GM20431 (cell line): Measurements from ENCODE around the gene PAX5.
"Not testable (repeated sequence)": the region's sequence is repeated elsewhere in the genome, so short reads cannot be mapped to it uniquely, and the experiment has no call there.

Source experiments
- in situ Hi-C: fragments of 300-500 bp; cut with MseI, MboI; formaldehyde crosslinking; loops from one replicate; pipeline ENCODE4 v1.15.0; 2020; ENCODE audit warnings: low sequenced_read_pairs; ENCODE audit not compliant: unreplicated experiment

The PAX5 gene

DNA sequence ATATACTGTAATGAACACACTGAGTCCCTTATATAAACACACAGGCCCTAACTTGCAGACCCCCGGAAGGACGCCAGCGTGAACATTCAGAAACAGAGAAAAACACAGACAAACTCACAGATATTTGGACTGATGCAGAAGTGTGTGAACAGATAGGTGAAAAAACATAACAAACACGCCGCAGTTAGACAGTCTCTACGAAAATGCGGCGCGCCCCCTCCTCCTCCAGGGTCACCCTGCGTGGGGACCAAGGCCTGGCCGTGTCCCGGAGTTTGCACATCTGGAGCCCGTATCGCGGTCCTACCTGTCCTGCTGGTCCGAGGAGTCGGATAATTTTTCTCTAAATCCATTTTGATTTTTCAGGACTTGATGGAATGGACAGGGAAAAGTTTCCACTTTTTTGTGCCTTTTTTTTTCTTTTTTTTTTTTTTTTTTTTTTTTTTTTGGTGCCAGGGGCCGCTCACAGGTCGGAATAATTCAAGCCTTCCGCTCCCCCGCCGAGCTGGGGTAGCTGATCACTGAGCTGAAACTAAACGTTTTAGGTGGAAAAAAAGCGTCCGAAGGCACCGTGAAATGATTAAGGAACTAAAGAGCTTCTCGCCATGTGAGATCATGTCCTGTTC is at the start of gene PAX5:
PAX5 (minus strand) TSS at position 587 of the 623 bp plus-strand sequence; CDS start at position 350, 237 bp downstream.
- in situ Hi-C loops: no loop called here

DNA sequence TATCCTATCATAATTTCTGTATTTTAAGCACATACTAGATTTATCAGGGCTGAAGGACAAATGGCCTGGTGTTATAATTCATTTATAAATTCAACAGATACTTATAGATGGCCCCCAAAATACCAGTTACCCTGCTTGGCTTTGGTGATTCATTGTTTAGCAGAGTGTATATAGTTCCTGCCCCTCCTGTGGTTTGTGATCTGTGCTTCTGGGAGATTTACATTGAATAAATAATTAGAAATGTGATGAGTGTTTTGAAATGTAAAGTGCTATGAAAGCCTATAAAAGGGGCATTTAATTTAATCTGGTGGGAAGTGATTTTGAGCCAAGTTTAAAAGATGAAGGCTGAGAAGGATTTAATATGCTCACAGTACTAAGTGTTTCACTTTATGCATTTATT is 49.6 kb upstream of the PAX5 start:
- in situ Hi-C loops: no loop called here

DNA sequence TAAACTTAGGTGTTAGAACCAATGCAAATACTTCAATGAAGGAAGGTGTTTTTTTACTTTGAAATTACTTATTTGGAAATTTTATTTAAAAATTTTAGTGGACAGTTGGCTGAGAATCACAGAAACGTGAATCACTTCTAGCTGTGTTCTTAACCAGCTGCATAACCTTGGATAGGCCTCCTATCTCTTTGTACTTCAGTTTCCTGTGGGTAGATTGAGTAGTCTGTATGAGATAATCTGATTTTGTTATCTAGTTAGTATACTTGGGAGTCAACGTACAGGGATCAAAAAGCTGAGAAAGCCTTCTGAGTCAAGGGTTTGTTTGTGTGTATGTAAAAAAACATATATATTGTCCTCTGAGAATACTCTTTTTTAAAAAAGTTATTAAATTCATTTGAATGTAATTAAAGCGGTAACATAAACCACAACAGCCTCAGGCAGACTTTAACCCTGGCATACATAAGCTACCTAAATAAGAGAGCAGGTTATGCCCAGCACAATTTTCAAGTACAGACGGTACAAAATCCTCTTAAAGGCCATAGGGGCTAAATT is 48.2 kb upstream of the PAX5 start:
- in situ Hi-C loops: no loop called here

DNA sequence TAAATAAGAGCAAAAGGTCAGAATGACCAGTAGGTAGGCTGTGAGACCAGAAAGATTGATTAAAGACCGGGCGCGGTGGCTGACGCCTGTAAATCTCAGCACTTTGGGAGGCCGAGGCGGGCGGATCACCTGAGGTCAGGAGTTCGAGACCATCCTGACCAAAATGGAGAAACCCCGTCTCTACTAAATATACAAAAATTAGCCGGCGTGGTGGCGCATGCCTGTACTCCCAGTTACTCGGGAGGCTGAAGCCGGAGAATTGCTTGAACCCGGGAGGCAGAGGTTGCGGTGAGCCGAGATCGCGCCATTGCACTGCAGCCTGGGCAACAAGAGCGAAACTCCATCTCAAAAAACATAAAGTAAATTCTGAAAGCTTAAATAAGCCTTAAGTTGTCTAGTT is 47.4 kb upstream of the PAX5 start:
- in situ Hi-C loops: not testable (repeated sequence)

DNA sequence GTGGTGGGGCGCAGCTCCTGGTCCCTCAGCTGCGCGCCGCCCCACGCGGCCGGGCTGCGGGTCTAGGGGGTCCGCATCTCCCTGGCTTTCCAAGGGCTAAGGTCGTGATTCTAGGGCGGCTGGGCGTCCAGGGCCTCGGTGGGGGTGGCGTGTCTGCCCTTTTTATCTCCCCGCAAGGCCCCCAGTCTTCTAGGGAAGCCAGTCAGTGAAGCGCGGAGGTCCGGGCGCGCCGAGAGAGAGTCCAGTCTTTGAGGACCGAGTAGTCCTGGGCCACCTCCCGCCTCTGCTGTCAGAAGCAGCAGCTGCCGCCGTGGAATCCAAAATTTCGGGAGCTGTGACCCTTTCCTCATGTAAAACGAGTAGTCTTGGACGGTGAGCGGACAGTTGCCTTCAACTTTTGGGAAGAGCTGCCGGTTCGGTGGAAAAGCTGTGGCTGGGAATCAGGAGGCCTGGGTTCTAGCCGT is 46.1 kb upstream of the PAX5 start:
- in situ Hi-C loops: not testable (repeated sequence)

DNA sequence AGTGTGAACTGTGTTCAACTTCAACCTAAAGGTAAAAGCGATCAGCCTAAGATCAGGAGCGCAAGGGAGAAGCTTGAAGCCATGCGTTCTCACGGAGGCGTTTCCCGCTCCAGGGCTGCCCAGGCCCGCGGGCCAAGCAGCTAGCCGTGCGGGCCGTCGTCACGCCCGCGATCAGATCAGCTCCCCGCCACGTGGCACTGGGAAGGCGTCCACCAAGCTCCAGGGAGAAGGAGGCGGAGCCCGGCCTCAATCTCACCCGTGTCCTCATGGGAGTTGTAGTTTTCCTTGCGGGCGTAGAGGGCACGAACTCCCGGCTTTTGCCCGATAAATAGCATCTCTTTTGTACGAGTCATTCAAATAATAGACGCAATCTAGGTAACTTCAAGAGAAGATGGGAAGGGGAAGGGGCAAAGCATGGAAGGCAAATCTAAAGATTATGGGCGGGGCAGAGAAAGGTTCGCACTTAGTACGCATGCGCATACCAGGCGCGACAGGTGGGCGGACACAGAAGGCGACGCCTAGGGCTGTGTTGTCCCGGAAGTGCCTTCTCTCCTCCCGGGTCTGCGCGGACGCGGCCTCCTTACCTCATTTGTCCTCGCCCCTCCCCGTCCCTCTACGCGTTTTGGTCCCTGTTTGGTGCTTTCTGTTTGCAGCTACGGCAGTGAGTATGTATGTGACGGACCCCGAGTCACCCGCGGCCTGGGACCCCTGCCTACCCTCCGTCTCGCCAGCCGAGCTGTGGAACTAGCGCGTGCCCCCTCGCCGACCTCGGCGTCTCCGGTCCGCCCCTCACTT is 45.5 kb upstream of the PAX5 start:
- in situ Hi-C loops: no loop called here

DNA sequence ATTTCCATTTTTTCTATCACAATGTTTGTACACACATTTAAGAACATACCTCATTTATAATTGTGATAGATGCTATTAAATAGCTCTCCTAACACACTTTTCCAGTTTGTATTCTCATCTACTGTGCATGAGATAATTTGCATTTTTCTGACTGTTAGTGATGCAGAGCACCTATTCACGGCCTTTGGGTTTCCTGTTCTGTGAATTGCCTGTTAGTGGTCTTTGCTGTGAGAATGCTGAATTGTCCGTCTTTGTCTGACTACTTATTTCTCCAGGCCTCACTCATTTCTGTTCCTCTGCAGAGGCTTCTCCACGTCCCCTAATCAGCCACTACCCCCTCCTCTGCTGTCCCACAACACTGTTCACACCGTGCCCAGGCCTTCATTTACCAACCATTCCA is 40.7 kb upstream of the PAX5 start:
- in situ Hi-C loops: not testable (repeated sequence)

DNA sequence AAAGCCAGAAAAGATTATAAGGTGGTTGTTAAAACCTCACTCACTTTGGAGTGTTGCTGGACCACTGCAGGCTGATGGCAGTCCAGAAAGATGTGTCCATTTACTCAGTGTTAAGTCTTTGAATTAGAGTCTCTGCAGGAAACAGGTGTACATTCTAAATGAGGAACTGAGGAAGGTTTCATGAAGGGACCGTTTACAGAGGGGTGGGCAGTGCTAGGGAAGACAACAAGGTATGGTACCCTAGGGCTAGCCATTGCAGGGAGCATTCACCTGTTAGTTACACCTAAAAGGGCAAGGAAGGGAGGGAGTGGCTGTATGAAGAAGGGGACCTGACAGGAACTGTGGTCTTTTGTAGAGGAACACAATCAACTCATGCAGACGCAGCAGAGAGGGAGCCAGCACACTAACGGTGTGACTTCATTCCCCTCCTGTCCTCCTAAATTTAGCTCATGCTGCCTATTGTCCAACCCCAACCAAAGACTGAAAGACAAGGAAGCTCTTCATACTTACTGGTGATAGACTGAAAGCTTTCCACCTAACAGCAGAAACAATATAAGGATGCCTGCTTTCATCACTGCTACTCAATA is 32.2 kb upstream of the PAX5 start:
- in situ Hi-C loops: no loop called here

DNA sequence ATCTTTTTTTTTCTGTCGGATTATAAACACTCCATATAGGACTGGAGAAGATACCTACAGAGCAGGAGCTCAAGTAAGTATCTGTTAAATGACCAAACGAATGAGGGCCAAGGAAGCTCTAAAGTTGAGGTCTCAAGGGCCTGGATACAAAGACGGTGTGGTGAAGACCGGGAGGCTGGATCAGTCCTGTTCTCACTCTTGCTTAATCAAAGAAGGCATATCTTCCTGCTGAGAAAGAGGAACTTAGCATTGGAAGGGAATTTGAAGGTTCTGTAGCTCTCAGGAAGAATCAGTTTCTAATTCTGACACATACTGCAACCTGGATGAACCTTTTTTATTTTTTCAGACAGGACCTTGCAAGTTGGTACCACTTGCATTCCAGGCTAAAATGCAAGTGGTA is 28.3 kb upstream of the PAX5 start:
- in situ Hi-C loops: no loop called here

DNA sequence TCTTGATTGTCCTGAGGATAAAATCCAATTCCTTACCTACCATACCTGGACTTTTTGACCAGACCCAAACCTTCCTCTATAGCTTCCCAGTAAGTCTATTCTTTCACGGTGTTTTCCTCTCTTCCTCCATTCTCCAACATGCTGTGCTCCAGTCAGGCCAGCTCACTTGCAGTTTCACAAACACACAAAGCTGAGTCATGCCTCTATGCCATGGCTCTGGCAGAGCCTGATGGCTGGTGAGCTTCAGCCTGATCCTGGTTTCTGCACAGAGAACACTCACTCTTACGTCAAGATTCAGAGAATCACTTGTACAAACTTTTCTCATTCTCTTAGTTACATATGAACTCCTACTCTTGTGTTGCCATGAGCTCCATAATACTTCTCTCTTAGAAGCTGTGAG is 27.7 kb upstream of the PAX5 start:
- in situ Hi-C loops: no loop called here

DNA sequence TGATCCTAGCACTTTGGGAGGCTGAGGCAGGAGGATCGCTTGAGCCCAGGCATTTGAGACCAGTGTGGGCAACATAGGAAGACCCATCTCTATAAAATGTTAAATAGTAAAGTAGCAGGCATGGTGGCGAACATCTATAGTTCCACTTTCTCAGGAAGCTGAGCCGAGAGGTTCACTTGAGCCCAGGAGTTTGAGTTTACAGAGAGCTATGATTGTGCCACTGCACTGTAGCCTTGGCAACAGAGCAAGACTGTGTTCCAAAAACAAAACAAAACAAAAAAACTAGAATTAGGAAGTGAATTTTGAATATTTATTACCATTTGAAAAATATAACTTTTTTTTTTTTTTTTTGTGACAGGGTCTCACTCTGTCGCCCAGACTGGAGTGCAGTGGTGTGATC is 26.8 kb upstream of the PAX5 start:
- in situ Hi-C loops: no loop called here

DNA sequence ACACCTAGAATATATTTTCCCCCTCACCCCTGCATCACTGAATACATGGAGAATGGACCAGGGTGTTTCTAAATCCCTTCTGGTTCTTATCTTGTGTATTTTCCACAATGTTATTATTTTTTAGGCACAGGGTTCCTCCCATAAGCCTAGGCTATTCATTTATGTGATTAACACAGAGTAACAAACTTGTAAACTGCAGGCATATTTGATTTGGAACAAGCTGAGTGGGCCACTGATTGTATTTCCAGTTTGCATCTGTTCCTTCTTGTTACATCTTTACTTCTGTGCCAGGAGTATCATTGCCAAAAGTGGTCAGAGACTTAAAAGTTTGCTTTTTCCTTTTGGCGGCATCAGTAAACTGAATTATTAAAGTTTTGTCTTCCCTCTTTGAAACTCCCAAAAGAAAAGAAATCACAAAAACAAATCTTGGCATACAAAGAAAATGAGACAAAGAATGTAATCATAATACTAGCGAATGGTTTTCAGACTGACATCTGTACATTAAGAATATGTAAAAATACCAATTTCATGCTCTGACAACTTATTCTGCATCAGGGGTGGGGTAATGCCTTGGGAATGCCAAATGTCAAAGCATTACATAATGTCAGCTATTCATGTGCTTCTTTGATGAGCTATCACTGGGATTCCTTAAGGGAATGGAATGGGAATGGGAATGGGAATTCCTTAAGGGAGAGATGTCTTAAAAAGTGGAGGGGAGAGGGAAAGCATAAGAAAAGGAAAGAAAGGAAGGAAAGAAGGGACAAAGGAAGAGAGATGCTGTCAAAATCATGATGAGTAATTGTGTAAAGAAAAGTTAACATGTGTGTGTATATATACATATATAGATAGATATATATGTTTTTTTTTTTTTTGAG is 22.2 kb upstream of the PAX5 start:
- in situ Hi-C loops: no loop called here

DNA sequence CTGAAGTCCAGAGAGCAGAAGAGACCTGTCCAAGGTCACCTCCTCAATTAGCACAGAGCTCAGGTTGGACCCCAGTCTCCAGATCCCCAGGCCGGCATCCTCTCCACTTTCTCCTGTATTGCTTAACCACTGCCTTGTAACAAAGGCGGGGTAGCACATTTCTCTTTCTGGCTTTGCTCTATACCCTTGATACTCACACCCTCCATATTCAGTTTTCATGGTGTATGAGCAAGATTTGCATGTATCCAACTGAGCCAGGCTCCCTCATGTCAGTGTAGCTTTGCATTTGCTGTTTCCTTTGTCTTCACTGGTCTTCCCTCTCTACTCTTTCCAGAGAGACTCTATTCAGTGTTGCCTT is 20.3 kb upstream of the PAX5 start:
- in situ Hi-C loops: not testable (repeated sequence)

DNA sequence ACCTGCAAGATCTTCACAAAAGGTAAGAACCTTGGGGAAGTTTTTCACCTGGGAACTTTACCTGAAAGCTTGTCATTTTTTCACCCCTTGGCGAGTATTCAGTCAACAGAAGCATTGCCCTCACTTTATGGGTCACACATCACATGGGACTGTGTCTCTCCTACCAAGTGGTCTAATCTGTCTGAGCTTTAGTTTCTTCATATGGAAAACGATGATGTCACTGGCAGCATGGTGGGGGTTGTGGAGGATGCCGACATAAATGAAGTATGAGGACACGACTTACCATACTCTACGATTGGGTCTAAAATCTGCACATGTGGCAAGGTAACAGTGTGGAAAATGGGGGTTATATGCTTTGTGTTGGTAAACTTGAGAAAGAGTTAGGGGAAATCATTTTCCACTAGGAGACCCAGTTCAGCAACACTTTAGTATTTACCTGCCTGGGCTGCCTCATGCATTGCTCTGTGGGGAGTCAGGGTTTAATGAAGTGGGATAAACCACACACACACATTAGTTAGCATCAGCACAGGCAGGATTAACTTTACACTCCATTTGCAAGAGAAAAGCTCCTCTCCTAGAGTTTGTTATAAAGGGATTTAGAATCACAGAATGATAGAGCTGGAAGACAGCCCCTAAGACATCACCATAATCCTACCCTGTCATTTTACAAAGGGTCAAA is 19.8 kb upstream of the PAX5 start:
- in situ Hi-C loops: no loop called here

DNA sequence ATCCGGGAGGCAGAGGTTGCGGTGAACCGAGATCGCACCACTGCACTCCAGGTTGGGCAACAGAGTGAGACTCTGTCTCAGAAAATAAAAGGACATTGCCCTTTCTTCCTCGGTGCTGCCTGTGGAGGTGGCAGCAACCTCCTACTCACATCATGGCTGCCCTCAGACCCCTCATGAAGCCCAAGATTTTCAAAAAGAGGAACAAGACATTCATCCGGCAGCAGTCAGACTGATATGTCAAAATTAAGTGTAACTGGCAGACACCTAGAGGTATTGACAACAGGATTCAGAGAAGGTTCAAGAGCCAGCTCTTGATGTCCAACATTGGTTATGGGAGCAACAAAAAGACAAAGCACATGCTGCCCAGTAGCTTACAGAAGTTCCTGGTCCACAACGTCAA is 12.6 kb upstream of the PAX5 start:
- in situ Hi-C loops: no loop called here

DNA sequence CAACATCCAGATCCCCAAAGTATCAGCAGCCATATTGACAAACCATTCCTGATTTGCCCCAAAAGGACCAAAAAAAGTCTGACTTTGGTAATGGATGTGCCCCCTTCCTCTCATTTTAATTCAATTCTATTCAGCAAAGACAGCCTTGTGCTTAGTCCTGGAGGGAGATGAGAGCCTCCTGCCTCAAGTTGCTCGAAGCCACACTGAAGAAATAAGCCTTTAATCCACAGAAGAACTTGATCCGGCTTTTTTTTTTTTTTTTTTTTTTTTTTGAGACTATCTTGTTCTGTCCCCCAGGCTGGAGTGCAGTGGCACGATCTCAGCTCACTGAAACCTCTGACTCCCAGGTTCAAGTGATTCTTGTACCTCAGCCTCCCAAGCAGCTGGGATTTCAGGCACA is 8.4 kb upstream of the PAX5 start:
- in situ Hi-C loops: no loop called here

DNA sequence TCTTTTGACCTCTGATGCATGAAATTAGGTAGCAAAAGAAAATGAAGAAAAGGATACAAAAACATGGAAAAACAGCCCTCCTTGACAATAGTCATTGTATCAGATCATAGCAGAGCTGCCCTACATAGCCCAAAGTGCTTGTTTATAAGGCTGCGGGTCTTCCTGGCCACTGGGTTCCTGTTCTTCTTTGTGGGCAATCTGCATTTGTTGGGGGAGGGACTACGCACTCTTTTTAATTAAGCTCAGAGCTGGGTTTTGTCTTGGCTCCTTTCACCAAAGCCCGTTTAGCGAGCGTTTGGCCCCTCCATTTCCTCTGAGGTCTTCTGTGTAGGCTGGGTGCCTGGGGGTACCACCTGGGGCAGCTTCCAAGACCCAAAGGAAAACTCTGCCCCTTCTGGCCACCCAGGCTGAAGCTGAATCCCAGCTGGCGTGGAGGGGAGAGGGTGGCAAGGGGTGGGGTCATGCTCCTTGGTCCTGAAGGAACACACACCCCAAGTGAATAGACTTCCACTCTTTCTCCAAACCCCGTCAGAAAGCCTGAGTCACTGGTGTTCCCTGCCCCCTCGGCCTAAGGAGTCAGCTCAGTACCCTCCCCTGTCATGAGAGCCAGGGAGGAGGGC is 6.5 kb upstream of the PAX5 start:
- in situ Hi-C loops: no loop called here

DNA sequence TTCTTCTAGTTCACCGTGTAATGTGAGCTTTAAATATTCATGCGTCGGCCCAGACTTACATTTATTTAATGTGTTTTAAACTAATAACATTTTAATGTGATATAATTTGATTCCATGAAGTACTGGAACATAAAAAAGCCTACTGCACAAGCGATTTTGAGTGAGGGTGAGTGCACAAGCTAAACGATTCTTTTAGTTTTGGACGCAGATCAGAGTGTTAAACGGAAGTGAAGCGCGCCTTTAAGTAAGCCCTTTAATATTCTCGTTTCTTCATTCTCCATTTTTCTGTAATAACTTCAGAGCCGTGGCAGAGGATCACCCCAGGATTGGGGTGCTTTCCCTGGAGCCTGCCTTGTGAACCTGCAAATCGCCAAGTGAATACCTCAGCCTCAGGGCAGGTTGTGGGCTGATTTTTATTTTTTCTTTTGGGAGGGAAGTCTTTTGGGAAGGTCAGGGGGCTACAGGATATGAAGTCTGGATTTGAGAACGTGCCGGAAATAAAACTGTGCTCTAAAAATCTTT is 4.9 kb upstream of the PAX5 start:
- in situ Hi-C loops: no loop called here

DNA sequence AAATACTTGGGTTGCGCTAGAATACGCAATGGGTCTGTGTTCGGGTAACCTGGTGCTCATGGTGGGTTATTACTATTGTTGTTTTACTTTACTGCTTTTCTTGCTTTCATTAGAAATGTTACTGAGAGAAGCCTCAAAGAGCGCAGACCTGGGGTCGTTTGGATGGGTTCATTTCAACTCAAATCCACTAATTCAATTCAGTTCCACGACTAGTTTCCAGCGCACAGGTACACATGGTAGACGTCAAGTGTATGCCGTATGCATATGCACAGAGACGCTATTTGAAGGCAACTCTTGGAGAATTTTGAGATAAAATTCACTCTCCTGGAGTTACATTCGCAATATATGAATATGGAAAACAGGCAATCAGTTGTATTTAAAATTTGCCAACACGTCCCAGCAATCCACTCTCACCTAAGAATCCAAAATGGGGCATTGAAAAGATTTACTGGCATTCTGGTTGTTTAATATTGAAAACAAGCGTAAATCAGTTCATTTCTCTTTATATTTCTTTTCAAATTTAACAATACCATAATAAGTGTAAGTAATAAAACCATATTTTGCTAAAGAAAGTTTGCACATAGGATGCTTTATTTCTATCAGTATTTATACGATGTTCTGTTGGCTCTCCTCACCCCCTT is 4.4 kb upstream of the PAX5 start:
- in situ Hi-C loops: no loop called here
